ENCODE results near the gene NETO2.

Gene NETO2

DNA sequence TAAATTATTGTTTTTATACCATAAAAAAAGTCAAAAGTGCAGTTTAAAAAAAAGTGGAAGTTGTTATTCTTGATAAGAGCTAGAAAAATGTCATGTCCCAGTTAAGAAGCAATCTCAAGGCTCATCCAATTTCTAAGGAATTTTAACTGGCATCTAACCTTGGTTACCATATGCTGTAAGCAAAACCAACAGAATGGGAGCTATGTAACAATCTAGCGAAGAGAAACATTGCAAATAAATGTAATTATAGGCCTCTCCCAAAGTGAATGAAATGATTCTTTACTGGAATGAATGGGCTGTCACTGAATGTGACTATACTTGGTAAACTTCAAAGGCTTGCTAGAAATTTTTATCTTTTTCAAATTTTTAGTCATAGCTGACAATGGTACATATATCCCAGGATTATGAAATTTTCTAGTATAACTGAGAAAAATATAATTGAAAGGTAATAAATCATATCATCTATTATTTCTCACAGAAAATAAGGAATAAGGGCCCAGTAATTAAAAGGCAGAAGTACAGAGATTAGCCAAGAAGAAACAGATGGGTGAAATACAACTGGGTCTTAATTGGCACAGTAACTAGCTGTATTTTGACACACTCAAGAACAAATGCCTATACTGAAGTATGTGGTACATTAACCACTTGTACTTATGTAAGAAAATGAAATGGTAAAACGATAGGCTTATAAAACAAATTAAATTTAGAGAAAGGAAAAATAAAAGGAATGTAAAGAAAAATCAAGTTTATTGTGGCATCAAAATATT lies 61.5 kb downstream of the NETO2 start:
- TF ChIP-seq FOXP2 (optimal IDR thresholded peaks at IDR 0.05; ENCODE audit: borderline replicate concordance, extremely low read depth, extremely low read length, insufficient read depth) (no peak), POLR2AphosphoS5 (IDR thresholded peaks at IDR 0.05; ENCODE audit: low read depth, low read length) (no peak), SIN3A (IDR thresholded peaks at IDR 0.05; ENCODE audit: borderline replicate concordance, insufficient read depth, low read length) (no peak), TAF1 (IDR thresholded peaks at IDR 0.05; ENCODE audit: borderline replicate concordance, insufficient read depth, low read length) (no peak)
- TF ChIP-seq, protein P1, sequence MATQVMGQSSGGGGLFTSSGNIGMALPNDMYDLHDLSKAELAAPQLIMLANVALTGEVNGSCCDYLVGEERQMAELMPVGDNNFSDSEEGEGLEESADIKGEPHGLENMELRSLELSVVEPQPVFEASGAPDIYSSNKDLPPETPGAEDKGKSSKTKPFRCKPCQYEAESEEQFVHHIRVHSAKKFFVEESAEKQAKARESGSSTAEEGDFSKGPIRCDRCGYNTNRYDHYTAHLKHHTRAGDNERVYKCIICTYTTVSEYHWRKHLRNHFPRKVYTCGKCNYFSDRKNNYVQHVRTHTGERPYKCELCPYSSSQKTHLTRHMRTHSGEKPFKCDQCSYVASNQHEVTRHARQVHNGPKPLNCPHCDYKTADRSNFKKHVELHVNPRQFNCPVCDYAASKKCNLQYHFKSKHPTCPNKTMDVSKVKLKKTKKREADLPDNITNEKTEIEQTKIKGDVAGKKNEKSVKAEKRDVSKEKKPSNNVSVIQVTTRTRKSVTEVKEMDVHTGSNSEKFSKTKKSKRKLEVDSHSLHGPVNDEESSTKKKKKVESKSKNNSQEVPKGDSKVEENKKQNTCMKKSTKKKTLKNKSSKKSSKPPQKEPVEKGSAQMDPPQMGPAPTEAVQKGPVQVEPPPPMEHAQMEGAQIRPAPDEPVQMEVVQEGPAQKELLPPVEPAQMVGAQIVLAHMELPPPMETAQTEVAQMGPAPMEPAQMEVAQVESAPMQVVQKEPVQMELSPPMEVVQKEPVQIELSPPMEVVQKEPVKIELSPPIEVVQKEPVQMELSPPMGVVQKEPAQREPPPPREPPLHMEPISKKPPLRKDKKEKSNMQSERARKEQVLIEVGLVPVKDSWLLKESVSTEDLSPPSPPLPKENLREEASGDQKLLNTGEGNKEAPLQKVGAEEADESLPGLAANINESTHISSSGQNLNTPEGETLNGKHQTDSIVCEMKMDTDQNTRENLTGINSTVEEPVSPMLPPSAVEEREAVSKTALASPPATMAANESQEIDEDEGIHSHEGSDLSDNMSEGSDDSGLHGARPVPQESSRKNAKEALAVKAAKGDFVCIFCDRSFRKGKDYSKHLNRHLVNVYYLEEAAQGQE (IDR thresholded peaks at IDR 0.05; ENCODE audit: insufficient read depth in 1 of 2, low read depth in 2 of 2, low read length in 2 of 2) = no peak

DNA sequence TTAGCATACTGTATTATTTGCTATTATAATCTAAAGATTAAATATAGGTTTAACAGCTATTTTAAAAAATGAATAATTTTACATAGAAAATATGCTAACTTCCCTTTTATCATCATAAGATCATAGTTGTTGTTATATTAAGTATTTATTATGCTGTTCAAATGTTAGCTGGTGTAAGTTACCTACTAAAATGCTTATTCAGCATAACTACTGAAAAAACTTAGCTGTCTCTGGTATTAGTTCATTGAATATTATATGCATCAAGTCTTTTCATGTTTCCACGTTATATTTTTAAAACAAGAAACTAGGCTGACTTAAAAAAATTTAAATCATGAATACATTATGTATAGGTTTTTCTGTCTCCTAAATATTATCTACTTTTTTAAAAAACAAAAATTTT lies 62.6 kb downstream of the NETO2 start:
- TF ChIP-seq FOXP2 (optimal IDR thresholded peaks at IDR 0.05; ENCODE audit: borderline replicate concordance, extremely low read depth, extremely low read length, insufficient read depth) = no peak
- TF ChIP-seq POLR2AphosphoS5 (IDR thresholded peaks at IDR 0.05; ENCODE audit: low read depth, low read length) = no peak
- no peak for TF ChIP-seq TAF1 (IDR thresholded peaks at IDR 0.05; ENCODE audit: borderline replicate concordance, insufficient read depth, low read length)
- TF ChIP-seq SIN3A (IDR thresholded peaks at IDR 0.05; ENCODE audit: borderline replicate concordance, insufficient read depth, low read length) = no peak
- TF ChIP-seq, protein P1 (IDR thresholded peaks at IDR 0.05; ENCODE audit: insufficient read depth in 1 of 2, low read depth in 2 of 2, low read length in 2 of 2) = no peak

DNA sequence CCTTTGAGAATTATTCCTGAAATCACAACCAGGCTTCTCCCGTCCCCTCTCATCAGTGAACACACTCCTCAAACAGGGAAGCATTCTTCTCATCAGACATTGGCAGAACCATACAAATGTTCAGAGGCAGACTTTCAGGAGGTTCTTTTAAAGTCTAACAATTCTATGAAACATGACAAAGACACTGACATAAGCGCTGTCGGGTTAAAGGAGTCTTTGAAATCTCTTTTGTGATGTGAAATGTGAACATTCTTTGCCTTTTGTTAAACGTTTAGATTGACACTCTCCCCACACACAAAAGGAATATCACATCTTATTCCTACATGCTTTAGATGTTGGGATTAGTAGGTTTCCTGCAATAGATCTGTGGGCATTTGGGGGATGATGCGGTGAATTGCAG lies 63.9 kb downstream of the NETO2 start:
- TF ChIP-seq POLR2AphosphoS5 (IDR thresholded peaks at IDR 0.05; ENCODE audit: low read depth, low read length) (no peak), SIN3A (IDR thresholded peaks at IDR 0.05; ENCODE audit: borderline replicate concordance, insufficient read depth, low read length) (no peak), FOXP2 (optimal IDR thresholded peaks at IDR 0.05; ENCODE audit: borderline replicate concordance, extremely low read depth, extremely low read length, insufficient read depth) (no peak), TAF1 (IDR thresholded peaks at IDR 0.05; ENCODE audit: borderline replicate concordance, insufficient read depth, low read length) (no peak)
- TF ChIP-seq, protein P1 (IDR thresholded peaks at IDR 0.05; ENCODE audit: insufficient read depth in 1 of 2, low read depth in 2 of 2, low read length in 2 of 2) = no peak

DNA sequence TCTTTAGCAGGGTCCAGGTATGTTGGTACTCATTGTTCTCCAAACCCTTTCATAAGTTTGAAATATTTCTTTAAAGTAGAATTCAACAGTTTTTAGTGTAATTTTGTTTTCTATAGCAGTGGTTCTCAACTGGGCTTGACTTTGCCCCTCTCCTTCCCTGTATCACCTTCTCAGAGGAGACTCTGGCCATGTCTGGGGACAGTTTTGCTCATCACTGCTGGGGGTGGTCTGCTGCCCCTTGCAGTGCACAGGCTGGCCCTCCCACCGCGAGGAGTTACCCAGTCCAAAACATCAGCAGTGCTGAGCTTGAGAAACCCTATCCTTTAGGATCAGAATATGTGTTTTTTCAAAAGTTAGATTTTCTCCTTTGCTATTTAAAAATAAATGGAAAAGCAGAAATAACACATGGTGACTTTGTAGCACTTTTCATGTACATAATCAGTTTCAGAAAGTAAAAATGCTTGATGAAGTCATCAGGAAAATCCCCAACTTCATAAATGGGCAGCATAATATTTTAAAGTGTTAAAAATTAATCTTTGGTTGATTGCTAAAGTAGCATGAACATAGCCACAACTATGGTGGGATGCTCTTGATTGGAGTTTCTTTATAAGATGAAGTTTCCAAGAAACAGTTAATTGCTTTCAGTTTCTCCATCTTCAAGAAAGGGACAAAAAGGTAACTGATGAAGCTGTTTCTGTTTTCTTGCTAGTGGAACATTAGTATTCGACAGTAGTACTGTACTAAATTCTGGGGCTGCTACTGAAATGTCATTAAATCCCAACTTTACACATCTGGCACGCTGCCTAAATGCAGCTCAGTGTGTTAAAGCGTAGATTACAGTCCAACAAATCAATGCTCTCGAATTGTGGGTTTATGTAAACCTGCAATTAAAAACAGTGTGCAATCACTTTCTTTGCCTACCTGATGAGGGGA lies 70.3 kb downstream of the NETO2 start:
- TF ChIP-seq TAF1 (IDR thresholded peaks at IDR 0.05; ENCODE audit: borderline replicate concordance, insufficient read depth, low read length) = no peak
- TF ChIP-seq, protein P1 (IDR thresholded peaks at IDR 0.05; ENCODE audit: insufficient read depth in 1 of 2, low read depth in 2 of 2, low read length in 2 of 2) = no peak
- TF ChIP-seq SIN3A (IDR thresholded peaks at IDR 0.05; ENCODE audit: borderline replicate concordance, insufficient read depth, low read length) = no peak
- TF ChIP-seq FOXP2 (optimal IDR thresholded peaks at IDR 0.05; ENCODE audit: borderline replicate concordance, extremely low read depth, extremely low read length, insufficient read depth) = no peak
- TF ChIP-seq POLR2AphosphoS5 (IDR thresholded peaks at IDR 0.05; ENCODE audit: low read depth, low read length) = no peak
